IPS DF 4.7 (cell line): ENCODE measurements around the gene PALM3.

Experiments used
- DNase-seq: peaks from one replicate; pipeline ENCODE4 v3.0.0-alpha.2; 2013; ENCODE audit warnings: low spot score; ENCODE audit errors: extremely low read depth

PALM3 gene, protein sequence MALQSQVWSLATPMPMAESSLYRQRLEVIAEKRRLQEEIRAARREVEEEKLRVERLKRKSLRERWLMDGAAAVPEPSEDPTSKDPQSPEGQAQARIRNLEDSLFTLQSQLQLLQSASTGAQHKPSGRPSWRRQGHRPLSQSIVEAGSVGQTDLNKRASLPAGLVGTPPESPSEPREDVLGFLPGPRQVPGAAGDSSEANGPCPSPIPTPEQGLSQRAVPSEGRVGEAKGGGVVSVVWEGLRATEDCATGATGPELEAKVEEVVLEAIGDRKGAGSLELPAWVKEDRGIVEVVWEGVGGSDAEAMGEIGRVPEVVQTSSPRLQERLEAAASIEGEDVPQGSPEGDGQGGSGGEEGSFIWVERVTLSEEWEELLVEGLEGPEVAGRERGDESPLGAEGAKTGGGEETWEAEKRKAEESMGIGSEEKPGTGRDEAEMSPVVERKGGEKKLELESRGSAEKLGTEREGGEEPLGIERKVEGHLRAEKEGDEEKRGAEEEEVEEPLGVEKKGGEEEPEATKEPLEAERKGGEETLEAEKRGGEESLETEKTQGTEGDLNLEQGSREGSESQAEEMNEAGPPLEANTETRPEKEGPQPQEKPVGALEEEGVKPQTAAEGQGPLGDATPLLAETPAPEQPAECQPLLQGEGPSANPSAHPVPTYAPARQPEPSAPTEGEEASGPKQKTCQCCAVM

DNA sequence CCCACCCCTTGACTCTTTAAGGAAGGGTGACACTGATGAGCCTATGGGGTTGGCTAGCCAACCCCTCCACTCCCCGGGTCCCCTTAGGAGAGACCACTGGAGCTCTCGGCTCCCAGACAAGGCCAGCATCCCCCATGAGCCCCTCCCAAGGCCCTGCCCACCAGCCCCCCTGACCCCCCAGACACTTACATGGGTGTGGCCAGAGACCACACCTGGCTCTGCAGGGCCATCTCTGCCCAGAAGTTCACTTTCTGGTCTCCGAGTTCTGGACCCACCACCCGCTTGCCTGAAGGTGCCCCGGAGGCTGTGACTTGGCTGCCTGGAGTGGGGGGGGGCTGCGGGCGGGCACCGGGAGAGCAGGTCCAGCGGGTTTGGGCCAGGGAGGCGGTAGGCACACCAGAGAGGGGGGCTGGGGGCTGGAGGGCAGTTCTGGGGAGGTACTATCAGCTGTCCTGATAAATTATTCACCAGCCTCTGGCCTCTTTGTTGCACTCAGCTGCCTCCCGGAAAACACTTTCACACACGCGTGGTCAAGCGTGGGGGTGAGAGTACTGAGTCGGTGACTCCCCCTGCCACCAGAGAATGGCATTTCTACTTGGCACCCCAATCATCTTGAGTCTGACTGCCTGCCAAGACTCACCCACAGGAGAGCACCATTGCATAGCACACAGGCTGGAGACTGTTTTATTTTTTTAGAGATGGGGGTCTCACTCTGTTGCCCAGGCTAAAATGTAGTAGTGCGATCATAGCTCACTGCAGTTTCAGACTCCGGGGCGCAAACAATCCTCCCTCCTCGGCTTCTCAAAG, at the start of gene PALM3:
Gene PALM3 (minus strand): TSS at position 326 of the 807 bp plus-strand sequence. CDS start 96 bp downstream, at position 230.
- DNase-seq = no peak

DNA sequence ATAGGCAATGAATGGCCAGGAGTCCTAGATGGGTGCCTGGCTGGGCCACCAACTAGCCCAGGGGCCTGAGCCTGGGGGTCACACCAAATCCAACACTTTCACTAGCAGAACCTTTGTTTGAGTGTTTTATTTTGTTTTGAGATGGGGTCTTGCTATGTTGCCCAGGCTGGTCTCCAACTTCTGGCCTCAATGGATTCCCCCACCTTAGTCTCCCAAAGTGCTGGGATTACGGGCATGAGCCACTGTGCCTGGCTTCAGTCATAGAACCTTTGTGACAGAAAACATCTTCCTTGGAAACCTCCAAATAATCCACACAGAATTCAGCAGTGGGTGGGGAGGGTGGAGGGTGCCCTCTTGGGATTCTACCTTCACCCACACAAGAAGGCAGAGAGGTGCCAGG, 49.6 kb upstream of the PALM3 start:
- DNase-seq = no peak

DNA sequence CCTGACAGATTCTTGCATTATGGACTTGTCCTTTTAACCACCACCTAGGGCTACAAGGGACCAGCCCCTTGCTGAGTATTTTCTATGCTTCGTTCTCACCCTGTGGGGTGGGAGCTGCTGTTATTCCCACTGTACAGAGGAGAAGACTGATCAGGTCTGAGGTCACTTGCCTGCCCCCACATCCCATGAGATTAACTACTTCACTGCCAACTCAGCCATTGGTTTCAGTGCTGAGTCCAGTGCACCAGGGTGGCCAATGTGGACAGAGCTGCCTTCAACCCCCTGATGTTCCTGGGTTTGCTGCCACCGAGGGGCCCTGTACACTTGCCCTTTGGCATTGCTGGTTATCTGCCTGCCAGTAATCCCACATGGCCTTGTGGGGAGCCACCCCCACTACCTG, 48.8 kb upstream of the PALM3 start:
- no peak for DNase-seq

DNA sequence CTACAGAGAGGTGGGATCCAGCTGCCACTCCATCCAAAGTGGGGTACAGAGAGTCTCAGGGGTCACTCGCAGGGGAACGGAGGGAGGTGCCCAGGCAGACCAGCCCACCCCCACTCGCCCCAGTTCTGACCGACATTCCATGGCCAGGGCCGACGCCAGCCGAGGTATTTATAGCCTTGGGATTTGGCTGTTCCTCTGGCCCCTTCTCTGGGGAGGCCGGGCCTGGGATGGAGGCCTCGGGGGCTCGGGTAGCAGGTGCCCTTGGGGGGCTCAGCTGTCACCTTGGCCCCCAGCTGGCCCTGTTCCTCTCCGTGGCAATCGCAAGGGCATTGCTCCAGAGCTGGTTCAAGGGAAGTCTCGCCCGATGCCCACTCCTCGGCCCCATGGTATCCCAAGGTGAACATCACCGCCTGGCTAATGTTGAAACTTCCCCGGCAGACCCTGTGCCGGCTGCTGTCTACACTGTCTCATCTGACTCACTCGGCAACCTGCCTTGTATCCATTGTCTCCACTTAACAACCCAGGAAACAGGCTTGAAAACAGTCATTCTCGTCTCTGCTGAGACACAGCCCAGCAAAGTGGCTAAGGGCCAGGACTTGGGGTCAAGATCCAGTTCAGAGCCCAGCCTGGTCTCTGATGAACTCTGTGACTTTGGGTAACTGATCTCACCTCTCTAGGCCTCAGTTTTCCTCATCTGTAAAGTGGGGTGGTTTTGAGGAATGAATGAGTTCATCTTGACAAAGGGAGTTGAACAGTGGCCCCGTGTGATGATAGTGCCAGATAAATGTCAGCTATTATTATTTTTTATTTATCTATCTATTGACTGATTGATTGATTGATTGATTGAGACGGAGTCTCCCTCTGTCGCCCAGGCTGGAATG, 45.9 kb upstream of the PALM3 start:
- no peak for DNase-seq

DNA sequence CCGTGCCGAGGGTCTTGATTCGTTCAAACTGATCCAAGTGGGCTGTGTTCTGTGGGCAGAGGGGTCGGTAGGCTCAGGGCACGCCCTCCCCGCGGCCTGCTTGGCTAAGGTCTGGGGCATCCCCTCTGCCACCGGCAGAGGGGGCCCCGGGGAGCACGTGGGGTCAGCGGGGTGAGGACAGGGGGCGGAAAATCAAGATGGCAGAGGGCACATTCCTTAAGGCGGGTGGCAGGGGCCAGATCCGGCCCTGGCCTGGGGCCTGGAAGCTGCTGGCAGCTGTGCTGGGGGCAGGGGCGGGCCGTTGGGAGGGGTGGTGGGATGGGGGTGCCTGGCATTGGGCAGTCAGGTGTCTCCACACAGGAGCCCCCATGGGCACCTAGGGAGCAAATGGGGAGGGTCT, 45.0 kb upstream of the PALM3 start:
- no peak for DNase-seq

DNA sequence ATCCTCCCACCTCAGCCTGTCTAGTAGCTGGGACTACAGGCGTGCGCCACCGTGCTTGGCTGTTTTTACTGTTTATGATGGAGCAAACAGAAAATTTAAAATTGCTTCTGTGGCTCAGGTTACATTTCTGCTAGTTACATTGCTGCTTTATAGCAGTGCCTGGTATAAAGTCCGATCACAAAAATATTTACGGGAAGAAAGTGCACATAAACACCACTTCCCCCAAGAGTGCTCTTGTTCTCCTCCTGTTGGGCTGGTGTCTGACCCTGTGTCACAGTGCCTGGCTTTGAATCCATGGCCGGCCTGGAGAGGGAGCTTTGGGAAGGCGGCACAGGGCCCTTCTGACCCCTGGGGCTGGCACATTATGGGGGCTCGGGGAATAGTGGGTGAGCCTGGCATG, 43.8 kb upstream of the PALM3 start:
- DNase-seq = no peak

DNA sequence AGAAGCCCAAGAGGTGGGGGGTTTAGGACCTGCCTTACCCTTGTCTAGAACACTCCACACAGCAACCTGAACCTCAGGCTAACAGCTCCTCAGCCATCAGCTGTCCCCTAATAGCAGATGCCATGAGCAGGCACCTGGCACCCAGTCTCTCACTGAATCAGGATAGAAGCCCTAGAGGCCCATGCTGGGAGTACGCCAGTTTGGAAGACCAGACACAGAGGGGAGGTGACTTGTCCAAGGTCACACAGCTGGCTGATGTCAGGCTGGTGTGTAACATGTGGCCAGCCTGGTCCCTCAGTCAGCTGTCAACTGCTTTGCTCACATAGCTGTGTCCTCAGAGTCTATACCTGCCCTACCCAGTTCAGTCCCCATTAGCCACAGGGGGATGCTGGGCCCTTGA, 41.4 kb upstream of the PALM3 start:
- DNase-seq = no peak

DNA sequence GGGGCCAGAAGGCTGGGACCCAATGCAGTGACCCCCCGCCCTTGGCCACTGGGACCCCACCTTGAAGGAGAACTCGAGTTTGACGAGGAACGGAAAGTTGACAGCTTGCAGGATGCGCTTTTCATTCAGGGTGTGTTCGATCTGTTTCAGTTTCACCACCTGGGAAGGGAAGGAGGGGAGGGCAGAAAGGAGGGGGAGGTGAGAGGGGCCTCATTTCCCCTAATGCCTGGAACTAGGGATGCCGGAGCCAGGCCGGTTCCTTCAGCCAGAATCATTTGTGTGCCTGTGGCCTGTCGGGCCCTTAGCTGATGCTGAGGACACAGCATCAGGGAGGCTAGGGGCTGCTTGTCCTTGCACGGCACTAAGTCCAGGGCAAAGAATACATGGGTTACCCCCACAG, 40.9 kb upstream of the PALM3 start:
- DNase-seq = no peak

DNA sequence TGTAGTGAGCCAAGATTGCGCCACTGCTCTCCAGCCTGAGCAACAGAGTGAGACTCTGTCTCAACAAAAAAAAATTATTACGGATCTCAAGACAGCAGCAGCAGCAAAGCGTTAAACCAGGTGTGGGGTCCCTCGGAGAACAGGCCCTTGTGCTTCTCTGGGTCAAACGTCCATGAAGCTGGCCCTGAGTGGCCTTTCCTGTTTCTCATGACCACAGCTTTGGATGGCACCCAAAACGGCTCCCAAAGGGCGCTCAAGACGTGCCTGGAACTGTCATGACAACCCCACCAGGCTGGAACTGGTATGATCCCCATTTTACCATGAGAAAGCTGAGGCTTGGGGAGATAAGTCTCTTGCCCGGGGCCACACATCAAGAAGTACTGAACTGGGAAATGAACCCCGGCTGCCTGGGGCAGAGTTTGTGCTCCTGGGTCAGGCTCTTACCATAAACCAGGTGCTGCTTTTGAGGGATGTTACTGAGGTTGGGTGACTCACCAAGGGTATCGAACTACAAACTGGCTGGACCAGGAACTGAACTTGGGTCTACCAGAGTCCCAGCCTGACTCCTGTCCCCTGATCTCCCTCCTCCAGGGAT, 40.3 kb upstream of the PALM3 start:
- no peak for DNase-seq

DNA sequence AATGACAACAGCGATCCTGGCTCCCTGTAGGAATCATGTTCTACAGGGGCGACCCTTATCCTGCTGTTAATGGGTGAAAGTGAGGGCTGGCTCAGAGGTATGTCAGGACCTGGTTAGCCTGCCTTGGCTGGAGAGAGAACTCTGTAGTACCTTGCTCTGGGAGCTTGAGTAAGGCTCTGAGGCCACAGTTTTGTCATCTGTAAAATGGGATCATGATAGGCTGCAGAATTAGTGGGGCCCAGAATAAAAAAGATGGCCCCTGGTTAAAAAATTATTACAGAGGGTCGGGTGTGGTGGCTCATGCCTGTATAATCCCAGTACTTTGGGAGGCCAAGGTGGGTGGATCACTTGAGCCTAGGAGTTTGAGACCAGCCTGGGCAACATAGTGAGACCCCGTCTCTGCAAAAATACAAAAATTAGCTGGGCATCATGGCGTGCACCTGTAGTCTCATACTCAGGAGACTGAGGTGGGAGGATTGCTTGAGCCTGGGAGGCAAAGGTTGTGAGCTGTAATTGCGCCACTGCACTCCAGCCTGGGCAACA, 39.2 kb upstream of the PALM3 start:
- DNase-seq = no peak

DNA sequence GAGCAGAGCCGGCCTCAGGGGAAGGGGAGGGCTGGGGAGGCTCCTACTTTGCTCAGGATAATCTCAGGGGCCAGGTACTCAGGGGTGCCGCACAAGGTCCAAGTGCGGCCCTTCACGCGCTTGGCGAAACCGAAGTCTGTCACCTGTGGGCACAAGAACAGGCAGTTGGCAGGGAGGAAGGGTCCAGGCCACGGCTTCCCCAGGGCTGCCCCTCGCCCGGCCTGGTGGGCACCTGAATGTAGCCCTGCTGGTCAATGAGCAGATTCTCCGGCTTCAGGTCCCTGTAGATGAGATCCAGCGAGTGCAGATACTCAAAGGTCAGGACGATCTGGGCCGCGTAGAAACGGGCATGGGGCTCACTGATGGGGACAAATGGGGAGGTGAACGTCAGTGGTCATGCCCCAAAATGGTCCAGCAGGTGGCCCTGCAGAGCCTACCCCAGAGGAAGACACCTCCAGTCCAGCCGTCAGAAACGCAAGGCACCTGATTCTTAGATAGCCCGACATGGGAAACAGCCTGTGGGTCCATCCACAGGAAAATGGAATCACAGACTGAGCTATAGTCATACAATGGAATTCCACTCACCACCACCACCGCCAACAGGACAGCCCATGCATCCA, 35.8 kb upstream of the PALM3 start:
- no peak for DNase-seq

DNA sequence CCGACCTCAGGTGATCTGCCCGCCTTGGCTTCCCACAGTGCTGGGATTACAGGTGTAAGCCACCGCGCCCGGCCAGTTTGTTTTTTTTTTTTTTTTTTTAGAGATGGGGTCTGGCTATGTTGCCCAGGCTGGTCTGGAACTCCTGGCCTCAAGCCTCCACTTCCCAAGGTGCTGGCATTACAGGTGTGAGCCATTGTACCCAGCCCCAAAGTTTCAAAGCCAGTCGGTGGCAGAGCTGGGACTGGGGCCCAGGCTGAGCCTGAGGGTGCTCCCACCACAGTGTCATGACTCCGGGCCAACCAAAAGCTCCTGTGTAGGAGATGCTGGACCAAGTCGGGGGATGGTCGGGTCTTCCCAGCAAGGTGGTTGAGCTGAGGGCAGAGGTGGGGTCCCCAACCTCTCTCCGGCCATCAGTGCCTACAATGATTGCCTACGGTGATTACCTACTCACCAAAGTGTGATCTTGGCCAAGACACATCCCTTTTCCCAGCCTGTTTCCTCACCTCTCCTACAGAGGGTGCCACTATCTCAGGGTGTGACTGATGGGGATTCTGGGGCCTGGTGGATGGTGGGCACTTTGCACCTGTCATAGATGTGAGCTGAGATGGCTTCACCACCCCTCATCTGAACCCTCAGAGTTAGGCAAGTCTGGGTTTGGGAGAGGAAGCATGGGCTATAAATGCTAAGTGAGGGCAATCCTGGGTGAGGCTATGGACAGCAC, 34.6 kb upstream of the PALM3 start:
- DNase-seq = no peak

DNA sequence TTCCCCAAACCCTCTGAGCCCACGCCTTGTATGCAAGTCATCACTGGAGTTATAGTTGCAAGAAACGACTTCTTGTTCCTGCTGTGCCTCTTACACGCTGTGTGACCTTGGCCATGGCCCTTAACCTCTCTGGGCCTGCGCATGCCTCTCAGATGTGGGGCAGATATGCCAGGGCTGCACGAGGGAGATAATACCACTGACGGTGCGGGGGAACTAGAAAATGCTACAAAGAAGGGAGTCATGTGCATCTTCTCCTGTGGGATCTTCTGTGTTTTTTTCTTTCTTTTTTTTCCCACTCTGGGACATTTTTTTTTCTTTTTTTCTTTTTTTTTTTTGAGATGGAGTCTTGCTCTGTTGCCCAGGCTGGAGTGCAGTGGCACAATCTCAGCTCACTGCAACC, 33.0 kb upstream of the PALM3 start:
- DNase-seq = no peak

DNA sequence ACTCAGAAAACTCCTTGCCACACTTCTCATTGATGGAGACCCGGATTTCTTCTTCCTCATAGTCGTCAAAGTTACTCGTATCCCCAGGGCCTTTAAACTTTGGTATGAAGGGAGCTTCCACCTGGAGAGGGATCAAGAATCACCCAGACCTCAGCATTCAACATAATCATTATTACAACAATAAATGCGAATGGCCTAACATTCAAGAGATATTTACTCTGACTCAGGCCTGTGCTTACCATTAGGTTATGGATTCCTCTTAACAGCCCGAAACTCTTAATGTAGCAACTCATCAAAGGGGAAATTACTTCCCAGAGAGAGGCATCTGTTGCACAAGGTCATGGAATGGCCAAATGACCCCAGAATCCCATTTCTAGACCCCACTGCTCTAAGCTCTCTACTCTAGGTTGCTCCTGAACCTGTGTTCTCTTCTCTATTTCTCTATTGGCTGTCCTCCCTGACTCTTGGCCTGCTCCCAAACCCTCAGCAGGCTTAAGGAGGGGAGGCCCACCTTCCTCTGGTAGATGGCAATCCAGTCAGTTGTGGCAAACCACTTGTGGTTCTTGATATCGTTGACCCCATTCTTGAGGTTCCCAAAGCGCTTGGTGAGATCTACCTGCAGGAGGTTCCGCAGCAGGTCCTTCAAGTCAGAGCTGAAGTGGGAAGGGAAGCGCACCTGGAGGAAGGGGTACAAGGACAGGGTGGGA, 31.4 kb upstream of the PALM3 start:
- DNase-seq = no peak

DNA sequence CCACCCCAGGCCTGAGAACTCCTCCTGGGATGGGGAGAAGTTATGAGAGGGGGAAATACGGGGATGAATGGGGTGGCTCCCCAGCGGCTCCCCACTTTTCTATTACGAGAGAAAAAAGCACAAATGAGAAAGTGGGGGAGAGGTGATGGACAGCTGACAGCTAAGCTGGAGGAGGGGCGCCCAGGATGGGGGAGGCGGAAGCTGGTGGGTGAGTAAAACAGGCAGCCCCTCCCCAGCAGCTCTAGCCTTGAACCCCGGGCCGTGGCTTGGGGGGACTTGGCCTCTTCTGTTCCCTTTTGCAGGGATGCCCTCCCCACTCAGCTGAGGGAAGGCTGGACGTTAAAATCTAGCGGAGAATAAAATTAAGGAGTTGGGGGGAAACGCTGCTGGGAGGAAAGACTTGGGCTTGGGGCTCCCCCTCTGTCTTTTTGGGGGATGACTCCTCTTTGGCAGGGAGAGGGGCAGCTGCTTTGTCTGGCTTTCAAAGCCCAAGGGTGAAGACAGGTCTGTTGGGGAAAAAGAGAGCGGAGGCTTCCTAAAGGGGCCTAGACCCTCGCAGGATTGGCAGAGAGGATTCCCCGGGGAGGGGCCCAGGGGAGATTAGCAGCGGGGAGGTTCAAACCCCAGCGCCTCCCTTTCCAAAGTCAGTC, 30.1 kb upstream of the PALM3 start:
- no peak for DNase-seq

DNA sequence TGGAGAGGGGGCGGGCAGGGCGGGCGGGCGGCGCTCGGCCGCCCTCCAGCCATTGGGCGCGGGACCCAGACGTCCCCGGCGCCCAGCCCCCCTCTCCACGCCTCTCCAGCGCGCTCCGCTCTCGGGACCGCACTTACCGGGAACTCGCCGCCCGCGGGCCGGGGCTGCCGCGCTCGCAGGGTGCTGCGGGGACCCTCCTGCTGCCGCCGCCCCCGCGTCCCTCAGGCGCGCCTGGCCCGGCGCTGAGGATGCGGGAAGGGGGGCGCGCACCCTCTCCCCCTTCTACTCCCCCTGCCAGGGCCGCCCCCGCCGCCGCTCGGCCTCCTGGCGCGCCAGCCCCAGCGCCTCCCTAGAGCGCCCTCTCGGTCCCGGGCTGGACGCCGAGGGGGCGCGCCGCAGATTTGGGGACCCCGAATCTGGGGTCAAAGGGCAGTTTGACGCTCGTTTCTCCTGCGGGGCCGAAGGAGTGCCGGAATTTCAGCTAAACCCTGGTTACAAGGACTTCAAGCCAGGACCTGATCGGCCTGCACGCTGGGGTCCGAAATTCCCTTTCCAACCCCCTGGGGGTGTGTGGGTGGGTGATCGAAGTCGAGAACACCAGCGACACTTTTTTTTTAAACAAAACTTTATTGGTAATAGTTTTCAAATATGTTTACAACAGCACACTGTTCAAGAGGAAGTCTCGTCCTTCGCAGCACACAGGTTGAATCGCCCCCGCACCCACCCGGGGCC, 29.4 kb upstream of the PALM3 start:
- no peak for DNase-seq

DNA sequence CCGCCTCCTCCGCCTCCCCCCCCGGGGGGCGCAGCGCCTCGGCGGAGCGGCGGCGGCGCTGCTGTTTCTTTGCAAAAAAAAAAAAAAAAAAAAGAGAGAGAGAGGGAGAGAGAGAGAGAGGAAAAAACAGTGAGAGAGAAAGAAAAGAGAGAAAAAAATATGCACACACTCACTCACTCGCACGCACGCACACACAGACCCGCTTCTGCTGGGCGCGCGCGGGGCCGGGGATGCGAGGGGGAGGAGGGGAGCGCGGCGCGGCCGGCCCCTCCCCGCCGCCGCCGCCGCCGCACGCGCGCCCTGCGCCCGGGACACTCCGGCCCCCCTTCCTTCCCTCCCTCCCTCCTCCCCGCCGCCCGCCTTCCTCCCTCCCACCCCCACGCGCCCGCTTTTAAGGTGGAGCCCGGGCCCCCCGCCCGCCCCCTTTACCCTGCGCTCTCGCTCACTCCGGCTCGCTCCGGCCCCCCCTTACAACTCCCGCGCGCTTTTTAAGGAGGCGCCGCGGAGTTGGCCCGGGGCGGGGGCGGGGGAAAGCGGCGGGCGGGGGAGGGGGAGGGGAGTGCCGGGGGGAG, 28.7 kb upstream of the PALM3 start, which contains the start of gene SAMD1:
Gene SAMD1 (minus strand): TSS at position 243 of the 572 bp plus-strand sequence.
- no peak for DNase-seq
